ENCODE measurements around the gene MRC2.

Gene MRC2

DNA sequence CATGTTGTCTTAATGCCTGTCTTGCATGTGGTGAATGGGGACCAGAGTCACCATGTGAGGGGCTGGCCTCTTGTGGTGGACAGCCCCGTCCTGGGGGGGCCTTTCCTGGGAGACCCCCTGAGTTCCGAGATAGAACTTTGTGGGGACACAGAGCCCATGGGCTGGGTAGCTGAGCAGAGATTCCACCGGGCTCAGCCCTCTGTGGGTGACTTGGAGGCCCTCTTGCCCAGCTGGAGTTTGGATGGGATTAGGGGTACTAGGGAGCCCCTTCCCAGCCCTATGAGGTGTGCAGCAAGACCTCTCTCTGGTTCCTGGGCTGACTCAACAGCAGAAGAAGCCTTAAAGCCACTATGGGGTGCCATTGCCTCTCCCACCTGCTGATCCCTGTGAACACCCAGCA lies 38.1 kb downstream of the MRC2 start:
- DNase-seq = no peak

DNA sequence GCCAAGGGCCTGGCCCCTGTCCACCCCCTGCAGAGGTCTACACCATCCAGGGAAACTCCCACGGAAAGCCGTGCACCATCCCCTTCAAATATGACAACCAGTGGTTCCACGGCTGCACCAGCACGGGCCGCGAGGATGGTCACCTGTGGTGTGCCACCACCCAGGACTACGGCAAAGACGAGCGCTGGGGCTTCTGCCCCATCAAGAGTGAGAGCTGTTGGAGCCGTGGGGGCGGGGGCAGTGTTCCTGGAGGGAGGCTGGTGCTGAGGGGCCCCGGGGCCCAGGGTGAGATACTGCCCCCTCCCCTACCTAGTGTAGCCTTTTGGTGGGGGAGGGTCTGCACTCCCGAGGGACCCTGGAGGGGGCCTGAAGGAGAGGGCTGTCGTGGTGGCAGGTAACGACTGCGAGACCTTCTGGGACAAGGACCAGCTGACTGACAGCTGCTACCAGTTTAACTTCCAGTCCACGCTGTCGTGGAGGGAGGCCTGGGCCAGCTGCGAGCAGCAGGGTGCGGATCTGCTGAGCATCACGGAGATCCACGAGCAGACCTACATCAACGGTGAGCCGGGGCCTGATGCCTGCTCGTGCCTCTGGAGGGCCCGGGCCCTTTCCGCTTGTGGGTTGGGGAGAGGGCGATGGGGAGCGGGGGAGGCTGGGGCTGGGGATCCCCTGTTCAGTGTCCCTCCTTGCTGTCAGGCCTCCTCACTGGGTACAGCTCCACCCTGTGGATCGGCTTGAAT lies 38.8 kb downstream of the MRC2 start:
- no peak for DNase-seq

DNA sequence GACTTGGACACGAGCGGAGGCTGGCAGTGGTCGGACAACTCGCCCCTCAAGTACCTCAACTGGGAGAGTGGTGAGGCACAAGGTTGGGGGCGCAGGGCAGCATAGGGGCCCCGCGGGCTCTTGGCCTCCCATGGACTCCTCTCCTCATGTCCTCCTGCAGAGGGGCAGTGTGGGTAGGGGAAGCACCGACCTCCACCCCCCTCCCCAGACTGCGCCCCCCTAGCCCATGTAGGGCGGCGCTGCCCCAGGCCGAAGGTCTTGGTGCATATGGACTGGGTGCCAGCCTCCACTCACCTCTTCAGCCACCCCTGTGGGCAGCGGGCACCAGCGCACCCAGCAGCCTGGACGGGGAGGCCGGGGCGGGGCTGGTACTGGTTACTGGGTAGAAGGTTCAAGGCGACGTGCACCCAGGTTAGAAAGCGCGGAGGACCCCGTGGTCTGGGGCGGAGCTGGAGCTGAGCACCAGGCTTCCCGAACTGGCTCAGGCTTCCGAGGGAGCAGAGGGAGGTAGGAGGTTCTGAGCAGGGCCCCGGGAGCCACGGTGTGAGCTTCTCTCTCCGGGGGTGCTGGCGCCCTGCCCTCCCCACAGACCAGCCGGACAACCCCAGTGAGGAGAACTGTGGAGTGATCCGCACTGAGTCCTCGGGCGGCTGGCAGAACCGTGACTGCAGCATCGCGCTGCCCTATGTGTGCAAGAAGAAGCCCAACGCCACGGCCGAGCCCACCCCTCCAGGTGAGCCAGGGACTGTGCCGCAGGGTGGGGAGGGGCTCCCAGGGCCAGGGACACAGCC lies 39.5 kb downstream of the MRC2 start:
- no peak for DNase-seq

DNA sequence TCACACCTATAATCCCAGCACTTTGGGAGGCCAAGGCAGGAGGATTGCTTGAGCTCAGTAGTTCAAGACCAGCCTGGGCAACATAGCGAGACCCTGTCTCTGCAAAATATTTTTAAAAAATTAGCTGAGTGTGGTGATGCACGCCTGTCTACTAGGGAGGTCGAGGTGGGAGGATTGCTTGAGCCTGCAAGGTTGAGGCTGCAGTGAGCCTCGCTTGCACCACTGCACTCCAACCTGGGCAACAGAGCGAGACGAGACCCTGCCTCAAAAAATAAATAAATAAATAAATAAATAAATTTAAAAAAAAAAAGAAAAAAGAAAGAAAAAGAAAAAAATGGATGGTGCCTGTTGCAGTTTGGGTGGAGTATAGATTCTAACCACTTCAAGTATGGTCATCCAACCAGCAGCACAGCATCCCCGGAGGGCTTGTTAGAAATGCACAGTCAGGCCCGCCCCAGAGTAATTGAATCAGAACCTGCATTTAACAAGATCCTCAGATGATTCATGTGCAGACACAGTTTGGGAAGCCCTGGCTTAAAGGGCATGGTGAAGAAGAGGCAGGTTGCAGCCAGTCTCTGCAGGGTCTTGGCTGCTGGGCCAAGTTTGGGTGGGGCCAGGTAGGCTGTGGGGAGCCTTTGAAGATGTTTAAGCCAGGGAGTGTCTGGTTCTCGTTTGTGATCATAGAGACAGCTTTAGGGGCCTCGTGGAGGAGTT lies 40.8 kb downstream of the MRC2 start:
- no peak for DNase-seq

DNA sequence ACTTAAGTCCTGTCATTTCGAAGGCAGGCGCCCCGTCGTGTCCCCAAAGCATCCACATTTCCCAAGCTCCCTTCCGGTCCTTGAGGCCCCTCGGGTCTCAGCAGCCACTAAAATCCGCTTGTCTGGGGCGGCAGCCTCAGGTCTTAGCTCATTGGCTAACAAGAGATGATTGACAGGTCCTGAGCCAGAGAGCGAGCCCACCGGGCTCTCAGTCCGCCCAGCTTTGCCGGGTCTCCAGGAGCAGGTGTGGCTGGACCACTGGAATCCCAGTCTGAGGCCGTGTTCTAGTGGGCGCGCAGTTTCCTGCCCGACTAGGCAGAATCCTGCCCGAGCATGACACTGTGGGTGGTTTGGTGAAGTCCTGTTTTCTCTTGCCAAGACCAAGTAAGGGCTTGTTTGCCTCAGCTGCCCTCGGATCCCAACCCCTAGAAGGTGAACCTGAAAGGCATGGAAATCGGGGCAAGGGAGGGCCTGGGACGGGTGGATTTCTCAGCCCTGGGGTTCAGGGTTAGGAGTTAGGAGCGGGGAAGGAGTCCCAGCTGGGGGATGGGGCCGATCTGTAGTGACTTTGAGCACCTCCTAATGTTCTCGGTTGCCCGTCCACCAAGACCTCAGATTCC lies 42.8 kb downstream of the MRC2 start:
- DNase-seq = no peak

DNA sequence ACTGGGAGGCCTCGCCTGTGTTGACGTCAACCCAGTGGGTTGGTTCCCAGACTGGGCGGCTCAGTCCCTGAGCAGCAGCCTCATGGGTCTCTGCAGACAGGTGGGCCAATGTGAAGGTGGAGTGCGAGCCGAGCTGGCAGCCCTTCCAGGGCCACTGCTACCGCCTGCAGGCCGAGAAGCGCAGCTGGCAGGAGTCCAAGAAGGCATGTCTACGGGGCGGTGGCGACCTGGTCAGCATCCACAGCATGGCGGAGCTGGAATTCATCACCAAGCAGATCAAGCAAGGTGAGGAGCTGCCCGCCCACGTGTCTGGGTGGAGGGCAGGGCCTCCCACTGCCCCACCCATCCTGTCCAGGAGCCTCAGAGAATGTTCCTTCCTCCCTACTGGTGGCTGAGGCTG lies 44.1 kb downstream of the MRC2 start:
- no peak for DNase-seq

DNA sequence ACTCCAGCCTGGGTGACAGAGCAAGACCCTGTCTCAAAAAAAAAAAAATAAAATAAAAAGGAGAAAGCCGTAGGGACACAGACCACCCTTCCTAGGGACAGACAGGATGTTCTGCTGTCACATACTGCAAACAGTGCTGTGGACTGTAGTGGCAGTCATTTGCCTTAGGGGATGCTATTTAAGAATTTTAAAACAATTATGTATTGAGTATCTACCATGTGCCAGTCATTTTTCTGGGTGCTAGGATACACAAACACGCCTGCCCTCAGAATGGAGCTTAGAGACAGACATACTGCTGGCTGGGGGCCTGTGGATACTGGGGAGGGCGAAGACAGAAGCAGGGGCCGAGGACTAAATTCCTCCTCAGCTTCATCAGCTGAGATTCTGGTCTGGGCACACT lies 45.5 kb downstream of the MRC2 start:
- DNase-seq = no peak

DNA sequence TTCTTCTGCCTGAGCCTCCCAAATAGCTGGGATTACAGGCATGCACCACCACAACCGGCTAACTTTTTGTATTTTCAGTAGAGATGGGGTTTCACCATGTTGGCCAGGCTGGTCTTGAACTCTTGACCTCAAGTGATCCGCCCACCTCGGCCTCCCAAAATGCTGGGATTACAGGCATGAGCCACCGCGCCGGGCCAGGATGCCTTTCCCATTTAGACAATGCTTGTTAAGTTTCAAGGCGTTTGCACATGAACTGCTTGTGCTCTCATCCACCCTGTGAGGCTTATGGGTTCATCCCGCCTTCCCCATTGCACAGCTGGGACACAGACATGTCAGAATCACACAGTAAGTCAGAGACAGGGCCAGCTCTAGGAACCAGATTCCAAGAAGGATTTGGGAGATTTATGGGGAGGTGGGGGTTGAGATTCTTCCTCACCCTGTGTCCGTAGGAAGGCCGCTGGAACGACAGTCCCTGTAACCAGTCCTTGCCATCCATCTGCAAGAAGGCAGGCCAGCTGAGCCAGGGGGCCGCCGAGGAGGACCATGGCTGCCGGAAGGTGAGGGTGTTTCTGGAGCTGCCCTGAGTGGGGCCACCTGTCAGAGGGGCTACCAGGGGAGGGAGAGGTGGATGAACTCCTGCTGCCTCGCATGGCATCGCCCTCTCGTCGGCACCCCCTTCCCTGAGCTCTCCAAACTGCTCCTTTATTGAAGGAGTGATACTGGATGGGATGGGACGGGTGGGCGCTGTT lies 46.3 kb downstream of the MRC2 start:
- no peak for DNase-seq

DNA sequence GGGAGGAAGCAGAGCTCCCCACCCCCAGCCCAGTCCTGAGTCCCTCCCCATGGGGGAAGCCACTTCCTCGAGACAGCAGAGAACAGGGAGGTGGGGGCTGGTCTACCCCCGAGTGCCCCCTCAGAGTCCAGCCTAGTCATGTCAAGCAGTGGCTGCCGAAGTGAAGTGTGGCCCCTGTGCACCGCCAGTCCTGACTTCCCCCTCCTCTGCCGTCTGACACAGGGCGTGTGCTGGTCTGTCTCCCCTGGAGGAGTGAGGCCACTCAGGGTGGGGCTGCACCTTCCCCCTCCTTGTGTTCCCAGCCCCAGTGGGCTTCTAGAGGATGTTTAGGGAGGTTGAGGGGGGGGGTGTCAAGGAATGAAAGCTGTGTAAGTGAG lies 46.9 kb downstream of the MRC2 start:
- no peak for DNase-seq

DNA sequence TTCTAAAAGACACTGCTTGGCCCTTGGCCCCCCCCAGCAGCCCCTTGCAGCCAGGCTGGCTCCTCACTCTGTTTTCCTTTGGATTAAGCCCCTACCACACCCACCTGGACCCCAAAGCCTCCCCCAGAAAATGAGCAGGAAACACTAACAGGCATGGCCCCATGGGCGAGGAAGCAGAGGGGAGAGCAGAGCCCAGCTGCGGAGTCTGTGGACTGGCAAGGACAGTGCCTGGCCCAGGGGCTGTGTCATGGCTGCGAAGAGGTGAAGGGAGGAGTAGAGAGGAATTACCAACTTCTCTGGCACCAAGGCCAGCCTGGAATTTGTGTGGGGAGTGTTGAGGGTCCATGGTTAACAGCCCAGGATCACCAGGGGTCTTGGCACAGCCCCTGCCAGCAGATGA lies 47.4 kb downstream of the MRC2 start:
- DNase-seq = no peak

DNA sequence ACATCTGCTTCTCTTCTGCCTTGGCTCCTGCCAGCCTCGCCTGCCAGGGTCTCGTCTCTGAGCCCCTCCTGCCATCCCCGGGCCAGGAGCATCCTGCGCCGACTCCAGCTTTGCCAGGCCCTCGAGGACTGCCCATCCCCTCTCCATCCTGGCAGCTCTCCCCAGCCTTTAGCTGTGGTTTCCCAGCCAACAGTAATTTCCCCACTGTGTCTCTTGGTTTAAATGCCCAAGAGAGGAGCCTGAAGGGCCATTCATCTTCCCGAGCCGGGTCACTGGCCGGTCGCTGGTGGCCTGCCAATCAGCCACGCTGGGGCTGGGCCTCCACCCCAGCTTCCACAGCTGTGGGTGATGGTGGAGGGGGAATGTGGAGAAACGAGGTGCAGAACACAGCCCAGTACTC lies 47.8 kb downstream of the MRC2 start:
- no peak for DNase-seq

DNA sequence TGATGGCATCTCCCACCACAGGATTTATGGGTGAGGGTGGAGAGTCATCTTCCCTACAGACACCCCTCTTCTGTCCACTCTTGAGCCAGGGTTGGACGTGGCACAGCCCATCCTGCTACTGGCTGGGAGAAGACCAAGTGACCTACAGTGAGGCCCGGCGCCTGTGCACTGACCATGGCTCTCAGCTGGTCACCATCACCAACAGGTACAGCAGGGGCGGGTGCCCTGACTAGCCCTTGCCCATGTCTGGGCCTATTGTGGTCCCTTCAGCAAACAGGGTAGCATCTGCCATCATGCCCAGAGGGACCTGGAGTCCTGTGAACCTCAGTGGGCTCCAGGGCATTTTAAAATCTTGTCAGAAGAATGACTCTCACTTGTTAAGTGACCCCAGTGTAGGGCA lies 48.2 kb downstream of the MRC2 start:
- DNase-seq = no peak

DNA sequence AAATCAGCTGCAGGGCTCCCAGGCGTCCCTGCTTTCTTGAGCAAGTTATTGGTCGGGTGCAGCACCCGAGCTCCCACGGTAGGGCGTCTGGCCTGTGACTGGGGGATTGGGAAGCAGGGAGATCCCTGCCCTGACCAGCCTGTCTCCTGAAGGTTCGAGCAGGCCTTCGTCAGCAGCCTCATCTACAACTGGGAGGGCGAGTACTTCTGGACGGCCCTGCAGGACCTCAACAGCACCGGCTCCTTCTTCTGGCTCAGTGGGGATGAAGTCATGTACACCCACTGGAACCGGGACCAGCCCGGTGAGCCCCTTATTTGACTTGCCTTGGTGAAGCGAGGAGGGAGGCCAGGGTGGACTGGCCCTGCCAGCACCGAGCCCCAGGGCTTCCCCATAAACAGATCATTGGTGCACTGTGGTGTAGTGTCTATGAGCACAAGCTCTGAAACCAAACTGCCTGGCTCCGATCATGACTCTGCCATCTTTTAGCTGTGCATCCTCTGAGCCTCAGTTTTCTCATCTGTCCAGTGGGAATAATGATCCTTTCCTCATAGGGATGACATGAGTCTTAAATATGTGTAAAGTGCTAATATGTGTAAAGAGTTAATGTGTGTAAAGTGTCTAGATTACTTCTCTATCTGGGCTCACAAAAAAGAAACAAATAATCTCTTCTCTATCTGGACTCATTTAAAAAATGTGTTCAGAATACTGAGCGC lies 48.9 kb downstream of the MRC2 start:
- no peak for DNase-seq

DNA sequence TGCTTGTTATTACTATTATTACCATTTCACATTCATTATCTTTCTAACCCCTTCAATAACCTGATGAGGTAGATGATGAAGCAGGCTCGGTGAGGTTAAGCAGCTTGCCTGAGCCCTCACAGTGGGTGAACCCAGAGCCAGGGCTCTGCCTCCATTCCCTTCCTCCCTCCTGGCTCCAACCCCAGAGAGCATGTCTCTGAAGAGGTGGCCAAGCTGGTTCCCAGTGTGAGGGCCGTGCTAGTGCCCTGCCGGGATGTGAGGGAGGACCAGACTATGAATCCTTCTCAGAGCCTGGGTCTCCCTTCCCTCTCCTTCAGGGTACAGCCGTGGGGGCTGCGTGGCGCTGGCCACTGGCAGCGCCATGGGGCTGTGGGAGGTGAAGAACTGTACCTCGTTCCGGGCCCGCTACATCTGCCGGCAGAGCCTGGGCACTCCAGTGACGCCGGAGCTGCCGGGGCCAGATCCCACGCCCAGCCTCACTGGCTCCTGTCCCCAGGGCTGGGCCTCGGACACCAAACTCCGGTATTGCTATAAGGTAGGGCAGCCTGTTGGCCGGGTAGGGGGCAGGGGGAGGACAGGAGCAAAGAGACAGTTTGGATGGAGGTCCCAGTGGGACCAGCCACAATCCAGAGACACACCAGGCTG lies 49.6 kb downstream of the MRC2 start:
- DNase-seq = no peak

DNA sequence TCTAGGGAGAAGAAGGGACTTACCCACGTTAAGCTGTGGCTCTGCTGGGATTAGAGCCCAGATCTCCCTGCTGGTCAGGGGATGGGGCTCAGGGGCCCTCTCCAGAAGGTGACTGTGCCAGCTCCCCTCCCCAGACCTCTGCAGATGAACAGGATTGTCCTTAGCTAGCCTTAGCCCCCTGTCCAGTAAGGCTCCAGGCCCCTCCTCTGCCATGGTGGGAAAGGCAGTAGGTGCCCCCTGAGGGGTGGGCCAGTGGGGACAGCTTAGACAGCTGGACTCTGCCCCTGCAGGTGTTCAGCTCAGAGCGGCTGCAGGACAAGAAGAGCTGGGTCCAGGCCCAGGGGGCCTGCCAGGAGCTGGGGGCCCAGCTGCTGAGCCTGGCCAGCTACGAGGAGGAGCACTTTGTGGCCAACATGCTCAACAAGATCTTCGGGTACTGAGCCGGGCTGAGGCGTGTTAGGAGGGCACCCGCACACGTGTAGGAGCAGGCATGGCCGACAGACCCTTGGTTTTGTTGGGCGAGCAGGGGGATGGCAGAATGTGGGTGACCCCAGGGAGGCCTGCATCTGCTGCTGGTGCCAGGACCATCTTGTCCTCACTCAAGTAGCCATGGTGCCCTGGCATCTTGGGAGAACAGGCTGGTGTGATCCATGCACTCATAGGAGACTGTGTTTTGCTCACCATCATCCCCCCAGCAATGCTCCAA lies 50.9 kb downstream of the MRC2 start:
- no peak for DNase-seq

DNA sequence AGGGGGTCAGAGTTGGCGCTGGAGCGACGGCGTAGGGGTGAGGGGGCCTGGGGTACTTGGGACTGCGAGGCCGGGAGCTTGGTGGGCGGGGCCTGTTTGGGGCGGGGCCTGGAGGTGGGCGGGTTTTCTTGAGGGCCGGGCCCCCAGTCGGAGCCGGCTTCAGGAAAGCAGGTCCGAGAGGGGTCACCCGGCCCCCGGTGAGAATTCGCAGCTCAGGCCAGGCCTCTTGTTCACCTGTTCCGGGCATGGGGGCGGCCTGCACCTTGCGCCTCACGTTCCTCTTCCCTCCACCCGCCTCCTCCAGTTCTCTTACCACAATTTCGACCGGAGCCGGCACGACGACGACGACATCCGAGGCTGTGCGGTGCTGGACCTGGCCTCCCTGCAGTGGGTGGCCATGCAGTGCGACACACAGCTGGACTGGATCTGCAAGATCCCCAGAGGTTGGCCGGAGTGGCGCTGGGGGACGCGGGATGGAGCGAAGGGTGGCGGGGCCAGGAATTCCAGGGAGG lies 52.5 kb downstream of the MRC2 start:
- no peak for DNase-seq

DNA sequence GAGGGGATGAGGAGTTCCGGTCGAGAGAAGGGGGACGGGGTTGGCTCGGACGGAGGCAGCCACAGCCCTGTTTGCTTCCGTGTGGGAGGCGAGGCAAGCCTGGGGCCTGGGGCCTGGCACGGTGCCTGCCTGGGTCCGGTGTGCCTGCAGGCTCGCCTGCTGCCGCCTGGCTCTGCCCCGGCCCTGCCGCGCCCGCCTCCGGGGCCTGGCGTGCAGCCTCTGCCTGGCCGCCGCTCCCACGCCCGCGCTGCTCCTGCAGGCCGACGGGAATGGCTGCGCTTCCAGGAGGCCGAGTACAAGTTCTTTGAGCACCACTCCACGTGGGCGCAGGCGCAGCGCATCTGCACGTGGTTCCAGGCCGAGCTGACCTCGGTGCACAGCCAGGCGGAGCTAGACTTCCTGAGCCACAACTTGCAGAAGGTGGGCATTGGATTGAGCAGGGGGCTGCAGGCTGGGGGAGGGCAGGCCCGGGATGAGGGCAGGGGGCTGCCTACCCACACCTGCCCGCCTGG lies 53.1 kb downstream of the MRC2 start:
- no peak for DNase-seq

DNA sequence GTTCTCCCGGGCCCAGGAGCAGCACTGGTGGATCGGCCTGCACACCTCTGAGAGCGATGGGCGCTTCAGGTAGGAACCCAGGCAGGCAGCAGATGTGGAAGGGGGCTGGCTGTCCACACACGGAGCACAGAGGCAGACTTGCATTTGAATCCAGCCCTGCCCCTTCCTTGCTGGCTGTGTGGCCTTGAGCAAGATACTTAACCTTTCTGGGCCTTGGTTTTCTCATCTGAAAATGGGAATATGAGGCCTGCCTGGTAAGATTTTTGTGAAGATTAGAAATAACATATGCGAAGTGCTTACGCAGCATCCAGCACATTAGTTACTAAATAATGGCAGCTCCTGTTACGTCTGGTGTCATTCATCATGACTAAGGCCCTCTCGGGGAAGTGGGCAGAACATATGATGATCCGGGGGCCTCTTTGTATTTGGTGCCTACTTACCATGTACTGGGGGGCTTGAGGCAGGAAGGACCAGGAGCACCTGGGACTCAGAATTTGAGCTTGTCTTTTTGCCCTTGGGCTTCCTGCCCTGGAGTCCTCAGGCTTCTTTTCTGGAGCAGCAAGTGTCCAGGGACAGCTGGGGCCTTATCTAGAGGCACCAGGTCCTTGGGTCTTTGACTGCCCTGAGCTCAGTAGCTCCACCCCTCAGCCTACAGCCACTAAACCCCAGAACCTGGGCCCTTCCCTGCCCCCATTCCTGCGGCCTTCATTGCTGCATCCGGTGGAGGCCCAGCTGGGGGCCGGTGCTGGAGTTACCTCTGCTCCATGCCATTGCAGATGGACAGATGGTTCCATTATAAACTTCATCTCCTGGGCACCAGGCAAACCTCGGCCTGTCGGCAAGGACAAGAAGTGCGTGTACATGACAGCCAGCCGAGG lies 53.8 kb downstream of the MRC2 start:
- DNase-seq = no peak

DNA sequence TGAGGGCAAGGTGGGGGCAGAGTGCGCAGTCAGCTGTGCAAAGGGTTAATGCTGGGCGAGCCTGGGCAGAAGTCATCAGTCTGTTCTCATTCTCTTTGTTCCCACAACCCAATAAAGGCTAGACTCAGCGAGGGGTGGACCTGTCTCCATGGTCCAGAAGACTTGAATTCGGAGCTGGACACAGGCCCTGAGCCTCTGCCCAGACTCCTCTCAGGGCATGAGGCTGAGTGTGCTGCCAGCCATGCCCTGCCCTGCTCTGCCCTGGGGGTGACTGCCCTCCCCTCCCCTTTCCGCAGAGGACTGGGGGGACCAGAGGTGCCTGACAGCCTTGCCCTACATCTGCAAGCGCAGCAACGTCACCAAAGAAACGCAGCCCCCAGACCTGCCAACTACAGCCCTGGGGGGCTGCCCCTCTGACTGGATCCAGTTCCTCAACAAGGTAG lies 54.5 kb downstream of the MRC2 start:
- no peak for DNase-seq

All from central memory CD4-positive, alpha-beta T cell (primary cell).